ENCODE data around the gene CEACAM5. TPM values are rescaled to one million over a fixed set of nuclear protein-coding genes. Genes with fewer than 3 reads are reported as not detected.

Gene CEACAM5
- total RNA-seq, 2 experiments from 2014 or later: not detected

GRCh38 chr19:41735071-41735600 is 26.7 kb downstream of the CEACAM5 start:
- Mint-ChIP-seq H3K9me3 (no peaks in the 10 kb centered on the region), H3K27ac (no peak overlapping the region), H3K27me3 (peaks cover 46% of the 10 kb centered on the region), H3K36me3 (ENCODE audit: low read depth) (no peaks in the 10 kb centered on the region), H3K4me1 (ENCODE audit: low read depth) (peaks cover 11% of the 10 kb centered on the region), H3K4me3 (no peak overlapping the region)
- intact Hi-C loops (cut with micrococcal nuclease): no loop called here
- no peak for ATAC-seq
- no peak for TF ChIP-seq CTCF (IDR thresholded peaks at IDR 0.05)
- CTCF ChIA-PET: interaction anchor here (1.2 to 4.3 kb wide), 4 partner anchors 18 to 94 kb away, joined by 4 to 19 read pairs (median 11); no protein-coding TSS in a partner anchor
- DNase-seq: no peak
- POLR2A ChIA-PET: no interaction called here

- Mint-ChIP-seq H3K27me3 (peaks cover 29% of the 10 kb centered on the region), H3K4me3 (no peak overlapping the region), H3K27ac (no peak overlapping the region), H3K36me3 (ENCODE audit: low read depth) (no peaks in the 10 kb centered on the region), H3K9me3 (no peaks in the 10 kb centered on the region), H3K4me1 (ENCODE audit: low read depth) (peaks cover 27% of the 10 kb centered on the region)
- intact Hi-C loops (cut with micrococcal nuclease): no loop called here
- DNase-seq: no peak
- no peak for ATAC-seq
- no peak for TF ChIP-seq CTCF (IDR thresholded peaks at IDR 0.05)
- POLR2A ChIA-PET: no interaction called here
- CTCF ChIA-PET: interaction anchor here (0.9 to 5.0 kb wide), 6 partner anchors 13 to 97 kb away, joined by 4 to 46 read pairs (median 6); no protein-coding TSS in a partner anchor
Measured at GRCh38 chr19:41739361-41739760, 30.9 kb downstream of the CEACAM5 start.

GRCh38 chr19:41740415-41741243 is 32.2 kb downstream of the CEACAM5 start:
- ATAC-seq (peak; percentile 83), DNase-seq (peak; percentile 50)
- Mint-ChIP-seq H3K27me3 (peaks cover 38% of the 10 kb centered on the region), H3K27ac (peak overlapping the region; percentile 65), H3K4me1 (ENCODE audit: low read depth) (peaks cover 24% of the 10 kb centered on the region), H3K4me3 (no peak overlapping the region), H3K36me3 (ENCODE audit: low read depth) (no peaks in the 10 kb centered on the region), H3K9me3 (no peaks in the 10 kb centered on the region)
- CTCF ChIA-PET: interaction anchor here (0.6 to 5.0 kb wide), 11 partner anchors 12 to 143 kb away, joined by 3 to 46 read pairs (median 5); no protein-coding TSS in a partner anchor
- POLR2A ChIA-PET: interaction anchor here (0.6 kb wide), 1 partner anchor 61 kb away, joined by 3 read pairs; no protein-coding TSS in a partner anchor
- TF ChIP-seq CTCF (IDR thresholded peaks at IDR 0.05): no peak
- intact Hi-C loops (cut with micrococcal nuclease): loop anchor here (10.0 kb wide), 1 partner anchor 96 kb away; no protein-coding TSS in a partner anchor

GRCh38 chr19:41741244-41741554 is 32.8 kb downstream of the CEACAM5 start:
- CTCF ChIA-PET: interaction anchor here (1.3 to 5.0 kb wide), 4 partner anchors 12 to 144 kb away, joined by 3 to 46 read pairs (median 10); no protein-coding TSS in a partner anchor
- ATAC-seq (no peak), DNase-seq (no peak)
- intact Hi-C loops (cut with micrococcal nuclease): loop anchor here (10.0 kb wide), 1 partner anchor 96 kb away; no protein-coding TSS in a partner anchor
- POLR2A ChIA-PET: interaction anchor here (0.6 kb wide), 1 partner anchor 62 kb away, joined by 3 read pairs; no protein-coding TSS in a partner anchor
- no peak for TF ChIP-seq CTCF (IDR thresholded peaks at IDR 0.05)
- no peaks in the 10 kb centered on the region for H3K9me3 Mint-ChIP-seq
- no peaks in the 10 kb centered on the region for H3K36me3 Mint-ChIP-seq (ENCODE audit: low read depth)
- H3K27me3 Mint-ChIP-seq: peaks cover 39% of the 10 kb centered on the region
- H3K27ac Mint-ChIP-seq: no peak overlapping the region
- H3K4me1 Mint-ChIP-seq (ENCODE audit: low read depth): peaks cover 26% of the 10 kb centered on the region
- H3K4me3 Mint-ChIP-seq: no peak overlapping the region
